GM21717 (cell line): ENCODE data around the gene RBL2.
A peak's percentile ranks its signal among the peaks of the same experiment; 100 is the strongest.
"Not testable (repeated sequence)": the region's sequence is repeated elsewhere in the genome, so short reads cannot be mapped to it uniquely, and the experiment has no call there.

ENCODE experiments used
- ATAC-seq: cut with Tn5 transposase; IDR thresholded peaks from one replicate; pipeline ENCODE4 v1.9.1; 2021; ENCODE audit warnings: mild to moderate bottlenecking, moderate library complexity; ENCODE audit not compliant: unreplicated experiment

The RBL2 gene

DNA sequence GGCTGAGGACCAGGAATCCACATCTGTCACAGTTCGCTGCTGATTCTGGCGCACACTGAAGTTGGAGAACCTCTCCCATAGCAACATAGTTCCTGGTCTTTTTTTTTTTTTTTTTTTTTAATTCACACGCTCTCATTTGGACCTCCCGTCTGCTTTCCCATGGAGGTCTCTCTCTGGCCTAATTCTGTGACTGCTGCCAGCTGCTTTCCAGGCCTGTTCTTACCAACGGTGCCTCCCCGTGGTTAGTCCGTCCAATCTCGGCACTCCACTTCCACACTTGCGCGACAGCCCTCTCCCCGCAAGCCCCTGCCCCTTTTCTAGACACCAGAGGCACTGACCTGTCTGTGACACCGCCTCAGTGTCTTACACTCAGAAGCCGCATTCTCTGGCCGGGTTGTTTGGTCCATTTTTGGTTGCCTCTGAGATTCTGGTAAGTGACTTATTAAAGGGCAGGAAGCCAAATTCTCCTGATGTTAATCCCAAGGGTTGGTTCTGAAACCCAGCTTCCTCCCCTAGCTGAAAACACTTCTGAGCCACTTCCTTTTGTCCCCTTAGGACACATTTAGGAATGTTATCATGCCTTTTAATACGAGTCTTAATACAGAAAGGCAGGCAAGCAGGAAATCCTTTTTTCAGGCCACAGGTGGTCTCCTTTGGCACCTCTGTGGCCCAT, 69.9 kb downstream of the RBL2 start:
- no peak for ATAC-seq

DNA sequence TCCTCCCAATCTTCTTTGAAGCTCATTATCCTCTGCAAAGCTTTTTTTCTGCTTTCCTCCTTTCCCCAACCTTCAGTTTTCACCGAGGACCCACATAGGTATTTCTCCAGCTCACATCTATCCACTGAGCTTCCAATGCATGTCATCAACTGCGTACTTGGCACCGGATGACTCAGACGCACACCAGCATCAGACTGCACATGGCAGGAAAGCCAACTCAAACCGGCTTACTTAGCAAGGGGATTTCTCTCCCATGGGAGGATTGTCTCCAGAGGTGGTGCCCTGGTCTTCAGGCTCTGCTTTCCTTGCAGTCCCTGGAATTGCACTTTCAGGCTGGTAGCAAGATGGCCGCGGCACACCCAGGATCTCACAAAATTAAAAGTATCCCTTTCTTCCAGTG, 70.4 kb downstream of the RBL2 start:
- ATAC-seq: no peak

- no peak for ATAC-seq
Observed at GRCh38 chr16:53506254-53506653, 72.0 kb downstream of the RBL2 start.

DNA sequence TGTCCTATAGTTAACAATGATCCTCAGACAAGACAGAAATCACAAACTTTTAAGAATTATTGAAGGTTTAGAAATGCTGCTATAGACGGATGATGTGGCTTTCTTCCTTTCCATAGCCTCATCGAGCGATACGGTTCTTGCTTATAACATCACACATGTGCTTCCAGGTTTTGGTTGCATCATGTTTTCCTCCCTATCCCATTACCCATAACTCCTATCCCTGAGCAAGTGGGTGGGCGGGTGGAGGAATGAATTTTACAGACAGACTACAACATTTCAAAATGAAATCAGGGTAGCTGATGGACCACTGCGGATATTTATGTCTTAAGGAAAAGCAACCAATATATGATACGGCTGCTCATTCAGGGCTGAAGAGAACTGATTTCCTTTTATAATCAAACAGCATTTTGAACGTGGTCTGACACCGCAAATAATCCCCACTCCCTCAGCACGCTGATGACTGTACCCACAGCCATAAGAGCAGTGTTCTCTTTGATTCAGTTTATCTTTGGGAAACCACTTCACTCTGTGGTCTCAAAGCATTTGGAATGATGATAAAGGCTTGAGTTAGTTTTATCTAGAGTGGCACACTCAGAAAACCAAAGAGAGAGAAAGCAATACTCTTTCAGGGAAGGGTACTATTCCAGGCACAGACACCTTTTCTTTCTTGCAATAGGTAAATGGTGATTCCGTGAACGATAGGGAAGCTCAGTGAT, 73.4 kb downstream of the RBL2 start:
- ATAC-seq: no peak

- no peak for ATAC-seq
Observed at GRCh38 chr16:53509906-53510703, 75.8 kb downstream of the RBL2 start.

DNA sequence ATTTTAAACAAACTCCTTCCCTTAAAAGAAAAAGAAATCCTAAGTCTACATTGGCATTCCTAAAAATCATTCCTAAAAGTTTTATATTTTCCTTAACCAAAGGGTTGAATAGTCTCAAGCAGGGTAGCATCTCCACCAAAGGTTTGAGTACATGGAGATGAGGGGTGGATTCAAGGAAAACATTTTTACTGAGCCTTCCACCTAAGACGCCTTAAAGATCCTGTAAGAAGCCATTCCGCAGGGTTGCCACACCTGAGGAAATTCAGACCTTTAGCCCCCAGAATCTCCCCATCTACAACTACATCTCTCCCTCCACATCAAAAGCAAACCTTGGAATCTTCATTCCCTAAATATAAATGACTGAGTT, 76.4 kb downstream of the RBL2 start:
- no peak for ATAC-seq

DNA sequence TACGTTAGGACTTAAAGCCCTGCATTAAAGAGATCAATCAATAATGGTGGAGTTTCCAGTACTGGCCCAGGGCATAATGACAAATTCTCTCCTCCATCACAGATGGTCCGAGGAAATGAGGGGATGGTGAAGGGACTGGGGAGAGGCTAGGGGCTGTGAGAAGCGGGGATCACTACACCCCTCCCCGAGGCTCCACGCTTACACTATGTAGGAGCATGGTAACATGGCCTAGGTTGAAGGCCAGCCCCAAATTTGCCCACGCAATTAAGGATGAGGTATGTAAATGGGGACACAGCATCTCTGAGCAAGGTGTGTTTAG, 76.8 kb downstream of the RBL2 start:
- ATAC-seq: no peak

- no peak for ATAC-seq
Observed at GRCh38 chr16:53511403-53512280, 77.4 kb downstream of the RBL2 start.

GRCh38 chr16:53512795-53513194, 78.5 kb downstream of the RBL2 start:
- not testable (repeated sequence) for ATAC-seq

- ATAC-seq: no peak
Observed at GRCh38 chr16:53515259-53515658, 81.0 kb downstream of the RBL2 start.

GRCh38 chr16:53515811-53516210, 81.5 kb downstream of the RBL2 start:
- no peak for ATAC-seq

GRCh38 chr16:53517851-53518250, 83.6 kb downstream of the RBL2 start:
- ATAC-seq: no peak

DNA sequence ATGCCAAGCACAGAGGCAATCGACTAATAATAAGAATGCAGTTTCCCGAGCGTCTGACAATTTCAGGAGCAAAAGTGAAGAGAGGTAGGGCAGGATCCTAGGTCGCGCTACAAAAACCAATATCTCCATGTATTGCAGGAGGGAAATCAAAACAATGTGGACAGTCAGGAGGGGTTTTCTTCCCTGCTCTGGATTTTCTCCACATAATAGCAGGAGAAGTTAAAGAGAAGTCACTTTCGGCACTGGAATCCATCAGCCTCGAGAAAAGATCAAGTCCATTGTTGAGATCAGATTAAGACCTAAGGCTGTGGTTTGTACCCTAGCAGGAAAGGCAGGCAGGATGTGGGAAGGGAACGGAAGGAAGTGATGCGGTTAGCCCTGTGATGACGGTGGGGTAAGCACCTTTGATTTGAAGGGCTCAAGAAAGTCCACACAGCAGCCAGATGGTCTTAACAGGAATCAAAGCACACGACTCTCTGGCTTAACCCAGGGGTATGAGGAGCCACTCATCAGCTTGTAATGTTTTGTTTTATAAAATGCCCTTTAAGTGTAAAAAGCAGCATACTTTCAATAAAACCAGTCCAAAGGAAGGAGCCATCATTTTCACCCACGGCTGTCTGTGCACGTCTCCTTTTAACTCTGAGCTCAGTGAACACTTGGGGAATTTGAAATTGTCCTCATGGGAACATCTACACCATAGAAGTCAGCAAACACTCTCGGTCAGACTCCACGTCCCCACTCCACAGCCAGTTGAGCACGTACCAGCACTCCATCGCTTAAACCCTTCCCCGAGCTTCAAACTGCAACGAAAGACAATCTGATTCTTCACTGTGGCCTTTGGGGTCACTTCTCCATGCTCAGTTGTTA, 84.5 kb downstream of the RBL2 start:
- peak; percentile 98 for ATAC-seq

GRCh38 chr16:53519417-53520091, 85.3 kb downstream of the RBL2 start:
- ATAC-seq: no peak

- no peak for ATAC-seq
Observed at GRCh38 chr16:53523126-53523804, 89.0 kb downstream of the RBL2 start.

DNA sequence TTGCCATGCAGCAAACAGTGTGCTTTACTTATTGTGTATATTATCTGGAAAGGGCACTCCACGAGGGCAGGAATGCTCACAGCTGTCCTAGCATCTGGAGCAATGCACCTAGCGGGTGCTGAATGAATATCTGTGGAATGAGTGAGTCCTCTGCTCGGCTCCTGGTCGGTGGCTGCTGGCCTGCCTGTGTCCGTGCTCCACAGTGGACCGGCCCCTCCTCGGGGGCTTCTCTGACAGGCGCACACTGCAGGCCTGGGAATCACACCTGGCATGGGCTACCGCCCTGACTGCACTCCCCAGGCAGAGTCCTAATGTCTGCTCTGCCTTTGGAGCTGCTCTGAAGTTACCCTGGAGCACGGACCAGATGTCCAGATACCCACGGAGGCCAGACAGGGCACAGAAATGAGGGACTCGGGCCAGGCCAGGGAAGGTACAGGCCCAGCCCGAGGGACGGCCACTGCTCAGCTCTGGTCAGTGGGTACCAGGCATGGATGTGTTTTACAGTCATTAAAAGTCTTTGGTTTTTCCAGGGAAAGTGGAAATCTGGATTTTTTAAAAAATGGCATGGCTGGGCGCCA, 89.8 kb downstream of the RBL2 start:
- no peak for ATAC-seq

GRCh38 chr16:53528797-53529196, 94.5 kb downstream of the RBL2 start:
- no peak for ATAC-seq

GRCh38 chr16:53529513-53529912, 95.2 kb downstream of the RBL2 start:
- ATAC-seq: no peak

GRCh38 chr16:53530046-53530445, 95.8 kb downstream of the RBL2 start:
- ATAC-seq: no peak
